HG03175 (cell line): ENCODE measurements around the gene DISP1.
"Not testable (repeated sequence)": the region's sequence is repeated elsewhere in the genome, so short reads cannot be mapped to it uniquely, and the experiment has no call there.

ENCODE experiments used
- ATAC-seq: cut with Tn5 transposase; IDR thresholded peaks from one replicate; pipeline ENCODE4 v1.9.1; 2021; ENCODE audit warnings: mild to moderate bottlenecking, moderate library complexity; ENCODE audit not compliant: unreplicated experiment

DISP1 gene

DNA sequence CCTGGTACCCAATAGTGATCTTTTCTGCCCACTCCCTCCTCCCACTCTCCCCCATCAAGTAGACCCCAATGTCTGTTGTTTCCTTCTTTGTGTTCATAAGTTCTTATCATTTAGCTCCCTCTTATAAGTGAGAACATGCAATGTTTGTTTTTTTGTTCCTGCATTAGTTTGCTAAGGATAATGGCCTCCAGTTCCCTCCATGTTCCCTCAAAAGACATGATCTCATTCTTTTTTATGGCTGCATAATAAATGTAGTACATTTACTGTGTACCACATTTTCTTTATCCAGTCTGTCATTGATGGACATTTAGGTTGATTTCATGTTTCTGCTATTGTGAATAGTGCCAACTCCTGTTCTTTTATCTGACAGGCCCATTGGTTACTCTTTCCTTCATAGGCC lies 35.7 kb downstream of the DISP1 start:
- ATAC-seq, result not testable (repeated sequence)

DNA sequence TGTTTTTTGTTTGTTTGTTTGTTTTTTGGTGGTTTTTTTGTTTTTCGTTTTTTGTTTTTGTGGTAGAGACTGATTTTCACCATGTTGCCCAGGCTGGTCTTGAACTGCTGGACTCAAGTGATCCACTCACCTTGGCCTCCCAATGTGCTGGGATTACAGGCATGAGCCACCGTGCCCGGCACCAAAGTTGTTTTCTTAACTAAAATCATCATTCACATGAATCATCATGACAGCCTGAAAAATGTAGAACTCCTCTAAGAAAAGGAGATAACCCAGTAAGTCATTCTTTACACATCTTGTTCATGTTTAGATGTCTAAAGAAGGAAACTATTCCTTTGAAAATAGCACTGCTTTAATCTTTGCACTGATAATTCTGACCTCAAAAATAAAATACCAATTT lies 37.5 kb downstream of the DISP1 start:
- no peak for ATAC-seq

DNA sequence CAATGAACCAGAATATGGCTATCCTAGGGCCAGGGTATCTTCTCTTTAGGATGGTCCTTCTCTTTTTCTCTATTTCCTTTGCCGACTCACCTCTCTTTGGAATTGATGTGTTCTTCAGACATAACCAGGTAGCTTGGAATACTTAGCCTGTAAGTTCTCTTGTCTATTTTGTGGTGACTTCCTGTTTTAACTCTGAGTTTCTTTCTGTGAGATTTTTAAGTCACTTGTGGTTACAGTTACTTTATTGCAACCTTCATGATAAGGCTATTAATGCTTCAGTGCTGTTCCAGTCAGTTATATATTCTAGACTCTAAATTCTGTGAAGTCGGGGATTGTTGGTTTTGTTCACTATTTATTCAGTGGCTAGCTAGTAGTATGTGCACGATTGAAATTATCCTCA lies 46.2 kb downstream of the DISP1 start:
- no peak for ATAC-seq
